HEK293 (cell line): Measurements from ENCODE around the gene LDLRAP1.

Experiments
- ATF2 ChIP-seq: fragments of 450-650 bp; formaldehyde crosslinking; IDR thresholded peaks from 2 replicates; pipeline ENCODE4 v1.5.1; 2016; ENCODE audit warnings: missing biosample characterization, missing genetic modification characterization, low read depth
- CTCF ChIP-seq: fragments of 450-650 bp; formaldehyde crosslinking; IDR thresholded peaks from 2 replicates; pipeline ENCODE4 v1.5.1; 2016; ENCODE audit warnings: missing biosample characterization, missing genetic modification characterization
- HOXA7 ChIP-seq: sonication (generic); formaldehyde crosslinking; IDR thresholded peaks from 2 replicates; pipeline ENCODE4 v1.8.1; 2022; ENCODE audit warnings: missing genetic modification reagents, borderline replicate concordance
- KLF1 ChIP-seq: fragments of 450-650 bp; formaldehyde crosslinking; IDR thresholded peaks from 2 replicates; pipeline ENCODE4 v1.5.1; 2016; ENCODE audit warnings: missing biosample characterization, missing genetic modification characterization
- ZNF114 ChIP-seq: fragments of 450-650 bp; formaldehyde crosslinking; IDR thresholded peaks from 2 replicates; pipeline ENCODE4 v1.5.0; 2017; ENCODE audit warnings: missing biosample characterization, missing genetic modification characterization
- ZNF133 ChIP-seq: fragments of 450-650 bp; formaldehyde crosslinking; IDR thresholded peaks from 2 replicates; pipeline ENCODE4 v1.5.1; 2016; ENCODE audit warnings: missing biosample characterization, missing genetic modification characterization
- ZNF146 ChIP-seq: fragments of 450-650 bp; formaldehyde crosslinking; IDR thresholded peaks from 2 replicates; pipeline ENCODE4 v1.5.1; 2016; ENCODE audit warnings: missing biosample characterization, missing genetic modification characterization
- ZNF202 ChIP-seq: fragments of 450-650 bp; formaldehyde crosslinking; IDR thresholded peaks from 2 replicates; pipeline ENCODE4 v1.5.1; 2016; ENCODE audit warnings: missing biosample characterization, missing genetic modification characterization, borderline replicate concordance
- ZNF274 ChIP-seq, 2 experiments: fragments of 200-500 bp in 1 of 2; fragments of 450-650 bp in 1 of 2; sonication (Bioruptor generic) in 1 of 2; formaldehyde crosslinking in 1 of 2; IDR thresholded peaks; 2 replicates each; pipeline versions ENCODE4 v1.5.1 to v1.6.1; 2014 to 2016; ENCODE audit warnings: borderline replicate concordance in 1 of 2, inconsistent platforms in 1 of 2, low read length in 1 of 2, missing biosample characterization in 1 of 2, missing genetic modification characterization in 1 of 2
- ZNF302 ChIP-seq: fragments of 450-650 bp; formaldehyde crosslinking; IDR thresholded peaks from 2 replicates; pipeline ENCODE4 v1.5.1; 2016; ENCODE audit warnings: missing biosample characterization, missing genetic modification characterization, low read depth
- ZNF366 ChIP-seq: fragments of 450-650 bp; formaldehyde crosslinking; conservative IDR thresholded peaks from 2 replicates; pipeline ENCODE4 v1.5.1; 2016; ENCODE audit warnings: missing biosample characterization, missing genetic modification characterization
- ZNF501 ChIP-seq: fragments of 450-650 bp; formaldehyde crosslinking; IDR thresholded peaks from 2 replicates; pipeline ENCODE4 v1.5.1; 2016; ENCODE audit warnings: missing biosample characterization, missing genetic modification characterization
- ZNF785 ChIP-seq: fragments of 450-650 bp; formaldehyde crosslinking; IDR thresholded peaks from 2 replicates; pipeline ENCODE4 v1.5.1; 2016; ENCODE audit warnings: missing biosample characterization, missing genetic modification characterization

- TF ChIP-seq ATF2 (no peak), CTCF (no peak), ZNF302 (tag by site-specific recombination) (no peak), ZNF133 (tag by site-specific recombination) (no peak), ZNF366 (tag by site-specific recombination) (no peak), ZNF274 (IDR thresholded peaks at IDR 0.05; ENCODE audit: low read length) (no peak), ZNF274 (tag by site-specific recombination; IDR thresholded peaks at IDR 0.05; ENCODE audit: borderline replicate concordance) (no peak), ZNF146 (tag by site-specific recombination) (no peak), ZNF202 (tag by site-specific recombination) (no peak), KLF1 (tag by site-specific recombination) (no peak), HOXA7 (CRISPR knock-in tag) (no peak), ZNF114 (tag by site-specific recombination) (no peak), ZNF785 (tag by site-specific recombination) (no peak), ZNF501 (tag by site-specific recombination) (no peak)
Observed at GRCh38 chr1:25614501-25615171, 71.2 kb downstream of the LDLRAP1 start.
